IPS-NIHi7 (cell line): ENCODE data around the gene DOCK4.

ENCODE experiments used
- DNase-seq: peaks from one replicate; pipeline ENCODE4 v3.0.0; 2012; ENCODE audit warnings: mixed read lengths; ENCODE audit errors: extremely low spot score

Gene DOCK4

DNA sequence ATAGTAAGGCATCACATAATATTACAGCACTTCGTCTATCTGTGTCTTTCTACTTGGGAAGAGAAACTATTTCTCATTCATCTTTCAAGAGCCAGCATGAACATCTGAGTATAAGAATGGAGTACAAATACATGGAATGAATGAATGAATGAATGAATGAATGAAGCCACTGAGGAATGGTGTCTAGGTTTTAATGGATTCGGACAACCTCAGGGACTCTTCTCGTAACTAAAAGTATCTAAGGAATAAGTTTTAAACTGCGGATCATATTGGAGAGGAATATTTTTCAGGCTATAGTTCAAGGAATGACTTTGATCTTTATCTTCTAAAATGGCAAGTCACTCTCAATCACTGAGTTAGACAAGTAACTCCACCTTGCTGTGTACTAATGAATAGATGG lies 199.0 kb downstream of the DOCK4 start:
- no peak for DNase-seq

DNA sequence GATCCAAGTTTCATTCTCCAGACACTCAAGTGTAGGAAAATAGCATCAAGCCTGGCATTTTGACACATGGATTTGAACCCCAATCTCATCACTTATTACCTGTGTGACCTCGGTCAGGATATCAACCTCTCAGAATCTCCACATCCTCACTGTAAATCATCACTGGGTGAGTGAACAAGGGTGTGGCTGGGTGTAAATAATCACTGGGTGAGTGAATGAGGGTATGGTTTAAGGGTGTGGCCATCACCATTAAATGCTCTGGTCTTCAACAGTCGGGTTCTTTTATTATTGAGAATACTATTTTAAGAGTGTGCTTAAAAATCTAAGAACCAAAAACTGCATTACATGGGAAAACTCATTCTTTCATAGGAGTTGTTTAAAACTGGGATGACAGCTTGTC lies 200.1 kb downstream of the DOCK4 start:
- no peak for DNase-seq

DNA sequence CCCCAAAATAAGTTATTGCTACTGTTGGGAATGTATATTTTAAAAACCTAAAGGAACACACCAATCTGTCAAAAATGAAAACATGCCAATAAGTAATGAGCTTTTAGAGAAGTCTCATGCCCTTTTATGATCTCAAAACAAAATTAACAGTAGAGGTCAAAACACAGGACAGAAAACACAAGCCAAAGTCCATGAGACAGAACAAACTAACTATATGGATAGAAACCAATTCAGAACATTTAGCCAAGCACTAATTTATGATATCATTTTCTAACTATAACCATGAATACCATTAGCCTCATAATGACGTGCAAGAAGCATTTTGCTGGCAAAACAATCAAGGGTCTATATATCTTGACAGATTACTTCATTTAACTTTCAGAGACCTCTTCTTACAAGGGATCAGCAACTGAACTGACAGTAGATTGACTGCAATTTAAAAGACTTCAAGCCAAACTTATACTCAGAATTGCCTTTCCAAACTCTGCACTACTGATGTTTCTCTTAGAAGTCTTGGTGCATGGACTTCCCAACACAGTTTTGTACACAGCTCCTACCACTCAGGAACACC lies 200.9 kb downstream of the DOCK4 start:
- no peak for DNase-seq

DNA sequence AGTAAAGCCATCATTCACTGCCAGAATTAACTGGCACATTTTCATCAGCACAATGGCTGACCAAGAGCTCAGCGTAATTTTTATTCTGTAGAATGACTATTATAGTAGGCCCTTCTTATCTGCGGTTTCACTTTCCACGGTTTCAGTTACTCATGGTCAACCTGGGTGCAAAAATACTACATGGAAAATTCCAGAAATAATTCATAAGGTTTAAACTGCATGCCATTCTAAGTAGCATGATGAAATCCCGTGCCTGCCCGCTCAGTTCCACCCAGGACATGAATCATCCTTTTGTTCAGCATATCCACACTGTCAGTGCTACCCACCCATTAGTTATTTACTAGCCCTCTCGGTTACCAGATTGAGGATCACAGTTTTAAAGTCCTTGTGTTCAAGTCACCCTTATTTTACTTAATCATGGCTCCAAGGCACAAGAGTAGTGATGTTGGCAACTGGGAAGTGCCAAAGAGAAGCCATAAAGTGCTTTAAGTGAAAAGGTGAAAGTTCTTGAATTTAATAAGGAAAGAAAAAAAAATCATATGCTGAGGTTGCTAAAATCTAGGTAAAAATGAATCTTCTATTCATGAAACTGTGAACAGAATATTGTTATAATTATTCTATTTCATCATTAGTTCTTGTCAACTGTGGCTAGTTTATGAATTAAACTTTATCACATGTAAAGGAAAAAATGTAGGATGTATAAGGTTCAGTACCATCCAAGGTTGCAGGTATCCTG lies 204.9 kb downstream of the DOCK4 start:
- no peak for DNase-seq

DNA sequence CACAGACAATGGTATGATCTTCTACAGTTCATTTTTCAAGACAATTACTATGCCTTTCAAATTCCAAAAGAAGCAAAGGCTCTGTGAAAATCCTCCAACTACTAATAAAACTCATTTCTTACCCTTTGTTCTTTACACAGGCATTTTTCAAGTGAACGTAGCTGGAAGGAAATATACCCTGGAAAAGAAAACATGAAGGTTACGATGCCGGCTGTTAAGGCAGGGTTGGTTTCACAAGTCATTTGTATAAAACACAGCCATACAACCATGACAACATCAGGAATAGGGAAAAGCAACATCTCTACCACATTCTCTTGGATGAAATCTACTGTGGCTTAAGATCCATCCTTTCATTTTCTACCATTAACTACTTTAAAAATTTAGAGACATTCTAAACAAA lies 207.9 kb downstream of the DOCK4 start:
- DNase-seq = no peak

DNA sequence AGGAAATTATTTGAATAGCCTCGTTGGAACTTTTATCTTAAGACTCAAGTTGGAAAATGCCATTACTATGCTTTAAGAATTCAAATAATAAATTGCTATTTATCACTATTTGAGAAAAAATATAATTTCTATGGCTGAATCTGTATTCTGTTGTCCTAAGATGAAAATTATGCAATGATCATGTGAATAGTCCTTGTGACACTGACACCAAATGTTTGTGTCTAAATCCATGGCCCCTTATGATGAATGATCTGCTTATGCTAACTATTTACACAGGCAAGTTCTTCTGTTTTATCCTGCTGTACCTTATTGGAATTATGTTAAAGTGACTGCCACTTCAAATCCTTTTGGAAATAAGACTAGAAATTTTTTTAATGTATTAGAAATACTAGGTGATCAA lies 208.7 kb downstream of the DOCK4 start:
- DNase-seq = no peak

DNA sequence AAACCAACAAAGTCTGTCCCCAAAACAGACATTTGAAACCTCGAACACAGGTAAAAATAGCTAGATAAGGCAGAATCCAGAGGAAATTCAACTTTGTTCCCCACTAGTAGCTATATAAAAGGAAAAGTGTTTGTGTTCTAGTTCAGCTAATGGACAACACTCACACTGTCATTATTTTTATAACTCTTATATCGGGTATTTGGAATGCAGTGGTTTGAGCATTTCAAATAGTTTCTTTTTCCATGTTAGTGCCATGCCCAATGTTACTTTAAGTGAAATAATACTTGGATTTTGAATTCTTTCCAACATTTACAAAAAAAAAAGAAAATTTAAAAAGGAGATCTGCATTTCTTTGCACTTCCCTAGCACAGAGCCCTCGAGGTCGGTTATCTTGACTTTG lies 213.6 kb downstream of the DOCK4 start:
- DNase-seq = no peak

DNA sequence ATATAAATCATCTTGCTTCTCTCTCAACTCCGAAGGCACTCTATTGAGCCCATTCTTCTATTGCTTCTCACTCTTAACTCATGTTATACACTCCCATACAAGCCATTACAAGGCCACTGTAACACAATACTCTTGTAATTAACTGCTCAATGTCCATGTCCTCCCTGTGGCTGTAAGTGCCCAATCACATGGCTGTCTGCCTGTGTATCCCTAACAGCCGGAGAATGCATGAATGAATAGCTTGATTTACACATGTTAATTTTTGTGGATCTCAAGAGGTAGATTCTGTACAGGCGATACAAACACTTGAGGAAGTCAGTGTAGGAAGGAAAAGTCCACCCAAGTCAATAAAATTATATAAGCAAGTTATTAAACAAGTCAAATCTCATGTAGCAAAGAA lies 215.6 kb downstream of the DOCK4 start:
- no peak for DNase-seq

DNA sequence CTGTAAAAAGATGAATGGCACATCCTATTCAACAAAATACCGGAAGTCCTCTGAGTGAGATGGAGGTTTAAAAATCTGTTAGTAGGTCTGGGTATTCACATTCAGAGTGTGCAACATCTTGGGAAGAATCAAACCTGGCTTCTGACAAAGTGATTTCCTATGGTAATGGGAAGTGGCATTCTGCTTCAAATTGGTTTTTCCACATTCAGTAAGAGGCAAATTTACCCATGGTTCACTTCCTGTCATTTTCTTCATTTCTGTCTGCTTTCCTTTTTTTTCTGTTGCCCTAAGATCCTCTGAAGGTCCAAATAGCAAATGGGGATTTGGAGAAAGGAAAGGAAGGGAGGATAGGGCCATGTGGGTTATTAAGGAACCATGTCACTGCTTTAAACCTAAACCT lies 218.3 kb downstream of the DOCK4 start:
- DNase-seq = no peak

DNA sequence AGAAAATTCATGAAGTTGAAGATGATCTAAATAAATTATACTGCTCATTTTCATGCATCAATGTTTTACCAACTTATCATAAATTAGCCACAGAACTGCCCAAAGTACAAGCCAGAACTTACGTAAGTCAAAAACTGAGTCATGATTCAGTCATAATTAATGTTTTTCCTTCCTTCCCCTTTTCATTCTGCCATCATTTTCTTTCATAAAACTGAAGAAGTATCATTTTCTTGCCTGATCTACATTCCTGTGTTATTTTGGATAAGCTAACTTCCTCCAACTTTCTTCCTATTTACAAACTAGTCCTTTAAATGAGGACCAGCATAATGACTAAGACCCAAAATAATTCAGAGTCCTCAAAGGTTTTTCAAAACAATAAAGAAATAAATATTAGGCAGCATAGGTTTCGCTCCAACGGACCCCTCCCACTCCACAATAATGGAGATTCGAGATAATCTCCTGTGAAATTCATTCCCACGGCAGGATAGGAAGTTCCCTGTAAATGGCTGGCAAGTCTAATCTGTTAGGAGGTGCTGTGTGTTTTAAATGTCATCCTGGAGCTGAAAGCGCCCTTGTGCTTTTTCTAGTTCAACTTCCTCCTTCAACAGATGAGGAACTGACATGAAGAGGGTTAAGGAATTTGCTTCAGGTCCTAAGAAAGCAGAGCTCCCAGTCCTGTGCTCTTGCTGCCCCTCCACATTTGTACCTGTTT lies 218.9 kb downstream of the DOCK4 start:
- no peak for DNase-seq

DNA sequence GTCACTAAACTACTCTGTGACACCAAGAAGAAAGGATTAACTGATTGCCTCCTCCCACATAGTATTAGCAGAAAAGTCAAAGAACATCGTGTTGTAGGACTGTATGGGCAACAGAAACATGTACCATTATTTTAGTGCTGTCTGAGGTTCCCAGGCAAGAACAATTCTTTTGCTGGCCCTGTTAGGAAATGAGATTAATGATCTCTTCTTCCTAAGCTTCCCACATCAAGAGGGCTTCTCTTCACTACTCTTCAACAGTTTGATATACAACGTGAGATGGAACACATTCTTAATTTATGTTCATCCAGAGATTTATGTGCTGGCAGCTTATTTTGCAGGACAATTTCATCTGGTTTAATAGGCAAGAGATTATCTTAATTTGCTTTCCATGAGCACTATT lies 219.6 kb downstream of the DOCK4 start:
- no peak for DNase-seq

DNA sequence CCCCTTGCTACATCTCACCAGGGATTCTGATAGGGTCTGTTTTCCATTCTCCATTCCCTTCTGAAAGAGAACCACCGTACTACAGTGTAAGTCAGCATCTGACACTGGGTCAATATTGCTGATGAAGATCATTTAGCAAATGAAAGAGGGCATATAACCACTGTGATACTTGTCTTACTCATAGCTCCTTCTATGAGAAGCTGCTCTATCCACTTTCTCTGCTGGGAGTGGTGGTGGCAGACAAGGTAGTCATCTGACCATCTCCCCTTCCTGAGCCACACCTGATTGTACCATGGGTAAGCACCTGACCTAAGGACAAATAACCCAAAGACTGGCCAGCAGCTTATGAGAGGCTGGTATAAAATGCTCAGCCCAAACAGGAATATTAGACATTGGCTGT lies 220.4 kb downstream of the DOCK4 start:
- no peak for DNase-seq

DNA sequence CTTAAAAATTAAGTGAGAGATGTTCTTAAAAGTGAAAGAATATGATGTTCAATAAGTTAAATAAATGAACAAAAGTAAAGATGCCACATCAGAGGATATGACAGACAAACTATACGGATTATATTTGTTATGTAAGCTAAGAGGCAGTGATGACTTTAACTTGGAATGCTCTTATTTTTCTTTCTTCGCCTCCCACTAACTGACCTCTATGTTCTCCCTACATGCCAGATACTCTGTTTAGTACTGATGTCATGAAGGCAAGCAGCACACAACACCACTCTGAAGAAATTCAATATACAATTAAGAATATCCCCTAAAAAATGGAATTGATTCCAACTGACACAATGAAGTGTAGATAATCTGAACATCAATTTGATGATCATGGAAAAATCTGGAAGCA lies 223.4 kb downstream of the DOCK4 start:
- no peak for DNase-seq

DNA sequence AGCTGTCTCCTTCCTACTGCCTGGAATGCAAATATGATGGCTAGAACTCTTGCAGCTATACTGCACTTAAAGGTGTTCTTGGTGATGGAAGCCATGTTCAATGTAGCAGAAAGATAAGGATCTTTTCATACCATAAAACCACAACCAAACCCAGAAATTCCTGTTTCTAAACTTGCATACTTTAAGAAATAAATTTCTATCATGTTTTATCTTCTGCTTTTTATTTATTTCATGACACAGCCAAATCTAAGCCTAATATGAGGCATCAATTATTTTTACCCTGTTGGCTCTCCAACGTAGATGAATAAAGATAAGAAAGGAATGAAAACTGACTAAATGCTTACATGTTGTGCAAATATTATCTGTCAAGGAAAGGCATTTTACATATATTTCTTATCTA lies 224.1 kb downstream of the DOCK4 start:
- DNase-seq = no peak

DNA sequence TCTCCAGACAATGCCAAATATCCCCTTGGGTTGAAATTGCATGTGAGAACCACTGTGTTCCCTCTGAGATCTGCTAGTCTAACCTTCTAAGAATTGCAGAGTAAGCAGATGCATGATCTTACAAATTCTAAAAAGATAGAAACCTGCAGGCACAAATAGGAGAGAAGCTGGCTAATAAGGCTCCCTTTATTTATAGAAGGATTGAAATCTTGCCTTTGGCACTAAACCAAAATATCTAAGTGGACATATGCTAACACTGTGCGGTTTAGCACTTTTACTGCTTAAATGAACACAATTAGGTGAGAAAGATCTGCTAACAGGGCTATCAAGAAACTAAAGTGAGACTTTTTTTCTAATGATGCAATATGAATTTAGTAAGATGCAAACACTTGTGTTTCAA lies 225.5 kb downstream of the DOCK4 start:
- no peak for DNase-seq

DNA sequence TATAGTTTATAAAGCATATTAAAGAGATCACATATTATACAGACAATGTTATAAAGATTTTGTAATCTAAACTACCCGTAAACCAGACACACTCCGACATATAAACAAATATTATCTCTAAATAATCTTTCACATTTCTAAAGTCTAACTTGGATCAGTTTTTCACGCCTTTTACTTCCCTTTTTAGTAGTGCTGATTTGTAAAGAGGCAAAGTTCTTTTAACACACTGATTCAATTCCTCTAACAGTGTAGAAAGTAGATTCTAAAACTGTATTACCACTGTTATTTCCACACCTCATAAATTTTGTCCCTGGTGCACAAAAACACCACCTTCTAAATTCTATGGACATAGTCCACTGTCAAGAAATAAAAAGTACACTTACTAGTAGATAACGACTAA lies 230.9 kb downstream of the DOCK4 start:
- DNase-seq = no peak

DNA sequence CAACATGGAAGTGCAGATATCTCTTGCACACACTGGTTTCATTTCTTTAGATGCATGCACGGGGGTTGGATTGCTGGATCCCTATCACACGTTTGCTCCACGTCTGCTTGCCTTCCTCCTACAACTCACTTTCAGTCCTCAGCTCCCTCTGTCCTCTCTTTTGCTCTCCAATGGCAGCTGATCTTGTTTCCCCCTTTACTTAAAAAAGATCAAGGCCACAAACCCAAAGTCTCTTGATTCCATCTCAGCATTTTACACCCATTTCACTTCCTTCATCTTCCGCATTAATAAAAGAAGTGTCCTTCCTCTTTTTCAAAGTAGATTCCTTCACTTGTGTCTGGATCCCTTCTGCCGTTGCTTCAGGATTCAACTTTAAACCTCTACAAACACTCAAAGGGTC lies 245.2 kb downstream of the DOCK4 start:
- DNase-seq = no peak

DNA sequence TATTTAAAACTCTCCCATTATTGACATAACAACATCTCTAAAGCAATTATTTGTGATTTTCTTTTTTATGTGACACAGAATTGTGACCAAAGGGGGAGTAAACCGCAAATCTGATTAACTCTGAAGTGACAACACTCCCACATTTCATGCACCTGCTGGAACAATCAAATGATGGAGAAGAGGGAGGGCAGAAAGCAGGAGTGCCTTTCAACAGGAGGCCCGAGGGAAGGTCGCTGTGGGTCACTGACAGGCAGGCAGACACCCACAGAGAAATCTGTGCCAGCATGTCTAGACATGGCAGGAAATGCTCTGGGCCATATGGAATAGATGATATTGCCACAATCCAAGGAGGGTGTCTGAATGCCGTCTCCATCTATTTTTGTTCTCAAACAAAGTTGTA lies 247.3 kb downstream of the DOCK4 start:
- no peak for DNase-seq

DNA sequence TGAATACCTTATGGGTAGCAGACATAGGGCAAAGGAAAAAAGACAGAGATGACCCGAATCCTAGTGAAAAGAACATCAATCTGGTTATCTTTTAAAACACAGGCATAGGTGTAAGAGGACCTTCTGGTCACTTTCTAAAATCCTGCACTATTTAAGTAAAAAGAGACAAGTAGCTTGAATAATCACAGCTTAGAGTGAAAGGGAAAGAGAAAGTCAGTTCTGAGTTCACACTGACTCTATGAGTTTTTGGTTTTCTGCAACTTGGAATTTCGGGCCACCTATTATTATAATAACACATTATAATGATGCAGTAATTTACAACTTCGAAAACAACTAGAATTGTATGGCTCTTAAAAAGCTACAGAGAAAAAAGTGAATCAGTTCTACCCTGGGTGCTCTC lies 247.8 kb downstream of the DOCK4 start:
- DNase-seq = no peak

DNA sequence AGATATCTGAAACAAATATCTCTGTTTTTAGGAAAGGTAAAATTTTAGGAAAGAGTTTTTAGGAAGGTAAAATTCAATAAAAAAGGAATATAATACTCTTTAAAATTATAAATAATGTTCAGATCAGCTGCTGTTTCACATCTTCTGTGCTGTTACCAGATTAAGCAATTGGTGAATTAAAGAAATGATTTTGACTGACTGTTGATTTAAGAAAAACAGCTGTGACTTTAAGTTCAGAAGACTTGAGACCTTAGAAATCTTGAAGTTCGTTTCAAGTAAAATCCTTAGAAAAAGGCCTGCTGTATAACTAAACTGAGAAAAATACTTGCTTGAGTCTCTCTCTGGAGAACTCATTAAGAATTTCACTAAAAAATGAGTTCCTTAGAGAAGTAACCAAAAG lies 250.6 kb downstream of the DOCK4 start:
- DNase-seq = no peak

DNA sequence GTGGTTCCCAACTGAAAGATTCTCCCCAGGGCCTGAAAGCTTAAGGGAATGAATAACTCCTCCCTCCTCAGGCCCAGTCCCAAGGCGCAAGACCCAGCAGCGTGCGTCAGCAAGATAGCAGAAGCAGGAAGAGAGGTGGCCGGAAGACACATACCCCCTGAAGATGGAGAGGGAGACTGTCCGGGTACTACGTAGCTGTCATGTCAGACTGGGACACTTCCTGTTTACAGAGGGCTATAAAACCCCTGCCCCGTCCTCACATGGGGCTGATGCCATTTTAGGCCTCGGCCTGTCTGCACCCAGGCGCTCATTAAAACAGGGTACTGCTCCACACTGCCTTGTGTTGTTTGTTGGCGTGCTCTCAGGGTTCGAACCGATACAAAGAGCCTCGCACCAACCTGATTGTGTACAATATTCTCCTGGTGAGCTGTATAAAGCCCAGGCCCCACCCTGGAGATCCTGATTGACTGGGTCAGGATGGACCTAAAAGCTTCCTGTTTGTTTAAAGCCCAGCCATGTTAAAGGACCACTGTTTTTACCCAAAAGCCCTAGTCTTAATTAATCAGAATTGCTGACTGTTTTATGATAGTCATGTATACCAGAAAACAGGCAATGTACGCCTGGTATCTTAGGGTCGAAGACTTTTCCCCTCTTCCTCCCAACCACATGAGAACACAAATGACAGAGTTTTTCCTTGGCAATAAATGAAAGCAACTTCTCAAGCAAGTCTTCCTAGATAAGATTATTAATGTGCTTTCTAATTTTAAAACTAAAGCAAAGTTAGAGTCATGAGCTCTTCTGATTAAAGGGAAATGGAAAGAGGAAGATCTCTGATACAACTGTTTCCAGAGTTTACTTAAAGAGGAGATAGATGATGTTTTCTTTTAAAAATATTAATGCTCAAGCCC lies 251.5 kb downstream of the DOCK4 start:
- DNase-seq = no peak

DNA sequence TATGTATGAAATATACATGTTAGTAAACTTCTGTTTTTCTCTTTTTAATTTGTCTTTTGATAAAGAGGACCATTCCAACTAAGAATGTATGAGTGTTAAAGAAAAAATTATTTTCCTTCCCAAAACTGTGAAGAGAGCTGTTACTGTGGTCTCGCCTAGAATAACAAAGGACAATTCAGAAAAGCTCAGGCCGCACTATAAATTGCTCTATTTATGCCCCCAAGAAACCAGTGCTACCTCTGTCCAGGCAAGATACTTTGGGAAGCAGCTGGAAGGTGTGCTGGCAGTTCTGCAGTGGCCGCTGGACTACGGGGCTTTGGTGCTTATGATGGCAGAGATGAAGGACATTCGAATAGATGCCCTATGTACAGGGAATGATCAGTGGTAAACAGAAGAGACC lies 252.1 kb downstream of the DOCK4 start:
- no peak for DNase-seq
